Fibroblast of lung (primary cell): ENCODE measurements around the gene IGFBP2. TPM values are rescaled to one million over a fixed set of nuclear protein-coding genes. Genes with fewer than 3 reads are reported as not detected.
"Not testable (repeated sequence)": the region's sequence is repeated elsewhere in the genome, so short reads cannot be mapped to it uniquely, and the experiment has no call there.

Experiments used
- DNase-seq, 2 donors: peaks; one replicate each; pipeline versions ENCODE4 v3.0.0 to v3.0.0-alpha.2; 2010; ENCODE audit warnings: low read depth in 2 of 2
- H2AFZ ChIP-seq: 2 replicates; pipeline ENCODE4 v1.5.1; 2012; ENCODE audit warnings: low read length, control low read depth, inconsistent platforms
- H3K27ac ChIP-seq: 2 replicates; pipeline ENCODE4 v1.5.1; 2011; ENCODE audit warnings: low read length, control low read depth; ENCODE audit not compliant: insufficient read depth
- H3K27me3 ChIP-seq: 2 replicates; pipeline ENCODE4 v1.5.1; 2011; ENCODE audit warnings: mild to moderate bottlenecking, low read length; ENCODE audit not compliant: control insufficient read depth, insufficient read depth
- H3K36me3 ChIP-seq: 2 replicates; pipeline ENCODE4 v1.5.1; 2011; ENCODE audit warnings: low read length; ENCODE audit not compliant: control insufficient read depth, insufficient read depth
- H3K4me1 ChIP-seq: 2 replicates; pipeline ENCODE4 v1.5.1; 2011; ENCODE audit warnings: low read length; ENCODE audit not compliant: control insufficient read depth, insufficient read depth; ENCODE audit errors: extremely low read depth
- H3K4me2 ChIP-seq: 2 replicates; pipeline ENCODE4 v1.5.1; 2011; ENCODE audit warnings: low read length, control low read depth; ENCODE audit not compliant: insufficient read depth; ENCODE audit errors: extremely low read depth
- H3K4me3 ChIP-seq, 4 experiments: fragments of 200-600 bp in 1 of 4; sonication (generic) in 1 of 4; replicated peaks in 1 of 4; 2 replicates each; pipeline ENCODE4 v1.5.1; 2011 to 2016; ENCODE audit warnings: low read length in 4 of 4, low read depth in 3 of 4, mild to moderate bottlenecking in 3 of 4, control low read depth in 2 of 4, inconsistent platforms in 1 of 4, mixed read lengths in 1 of 4; ENCODE audit not compliant: insufficient read depth in 1 of 4; ENCODE audit errors: control extremely low read depth in 1 of 4
- H3K79me2 ChIP-seq: 2 replicates; pipeline ENCODE4 v1.5.1; 2012; ENCODE audit warnings: mild to moderate bottlenecking, low read length, inconsistent platforms; ENCODE audit not compliant: control insufficient read depth, insufficient read depth
- H3K9ac ChIP-seq: 2 replicates; pipeline ENCODE4 v1.5.1; 2011; ENCODE audit warnings: mild to moderate bottlenecking, low read length, control low read depth; ENCODE audit not compliant: insufficient read depth
- H3K9me3 ChIP-seq: 2 replicates; pipeline ENCODE4 v1.5.1; 2012; ENCODE audit warnings: low read depth, low read length; ENCODE audit not compliant: control insufficient read depth, insufficient read depth
- H4K20me1 ChIP-seq: 2 replicates; pipeline ENCODE4 v1.5.1; 2011; ENCODE audit warnings: low read length; ENCODE audit not compliant: control insufficient read depth, insufficient read depth; ENCODE audit errors: extremely low read depth
- EZH2 ChIP-seq: IDR thresholded peaks from 2 replicates; pipeline ENCODE4 v1.5.1; 2012; ENCODE audit warnings: low read length, control low read depth, mild to moderate bottlenecking; ENCODE audit errors: missing control alignments
- polyA plus RNA-seq, 2 donors: library from polyadenylated mRNA; depleted of rRNA in 1 of 2; stranded (reverse) in 1 of 2; unstranded in 1 of 2; fragments of >200 nt; gene quantifications; 2 replicates each; pipeline ENCODE4 v1.2.1, GENCODE V29; 2011 to 2012; ENCODE audit warnings: missing spikeins in 1 of 2
- total RNA-seq: library from RNA; depleted of rRNA; stranded (reverse); fragments of >200 nt; gene quantifications from 2 replicates; pipeline ENCODE4 v1.2.1, GENCODE V29; 2014
- TF ChIP-seq, protein P1 (sequence below), 2 donors: IDR thresholded peaks in 1 of 2; conservative IDR thresholded peaks in 1 of 2; 1 replicate in 1 of 2; 2 replicates in 1 of 2; pipeline ENCODE4 v1.5.1; 2011 to 2012; ENCODE audit warnings: low read length in 2 of 2, control low read depth in 1 of 2, inconsistent platforms in 1 of 2, low read depth in 1 of 2, mild to moderate bottlenecking in 1 of 2

IGFBP2 gene
- total and polyA plus RNA-seq, 2 donors (not counting 1 experiment from before 2014, with no cell fraction given) = 8.6 to 36.3 TPM

DNA sequence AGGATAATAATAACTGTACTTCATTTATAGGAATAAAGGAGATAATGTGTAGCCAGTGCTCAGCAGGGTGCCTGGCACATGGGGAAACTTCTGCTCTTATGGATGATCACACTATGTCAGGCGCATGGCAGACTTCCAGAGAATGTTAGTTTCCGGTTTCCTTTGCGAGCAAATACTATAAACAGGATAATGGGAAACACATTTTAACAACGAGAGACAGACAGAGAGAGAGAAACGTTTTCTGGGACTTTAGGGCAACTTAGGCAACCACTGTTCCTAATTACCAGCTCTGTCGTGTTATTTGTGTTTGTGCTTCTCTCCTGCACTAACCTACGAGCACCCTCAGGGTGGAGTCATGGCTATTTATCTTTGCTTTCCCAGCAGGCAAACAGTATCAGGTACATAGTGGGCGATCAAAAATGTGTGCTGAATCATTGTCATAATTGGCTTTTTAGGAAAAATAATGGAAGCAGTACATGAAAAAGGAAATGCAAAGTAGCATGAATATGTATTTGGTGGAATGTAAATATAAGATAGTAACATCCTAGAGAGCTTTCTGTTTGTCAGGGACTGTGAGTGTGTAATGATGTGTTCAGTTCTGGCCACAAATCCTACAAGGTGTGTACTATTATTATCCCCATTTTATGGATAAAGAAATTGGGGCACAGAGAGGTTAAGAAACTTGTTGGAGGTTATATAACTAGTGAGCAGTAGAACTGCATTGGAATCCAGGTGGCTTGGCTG, 36.8 kb upstream of the IGFBP2 start:
- Histone ChIP-seq H3K36me3 (no peaks in the 10 kb centered on the region), H3K9me3 (no peaks in the 10 kb centered on the region), H4K20me1 (no peaks in the 10 kb centered on the region), H3K4me3 (peak overlapping the region in 1 of 4 experiments; percentile 9), H3K27me3 (peaks cover 7% of the 10 kb centered on the region), H3K79me2 (no peaks in the 10 kb centered on the region), H3K27ac (no peak overlapping the region), H3K9ac (no peak overlapping the region), H2AFZ (no peak overlapping the region), H3K4me2 (peak overlapping the region; percentile 34), H3K4me1 (peaks cover 8% of the 10 kb centered on the region)
- peak; percentile 55 to 84 for DNase-seq
- no peak for TF ChIP-seq EZH2
- TF ChIP-seq, protein P1, sequence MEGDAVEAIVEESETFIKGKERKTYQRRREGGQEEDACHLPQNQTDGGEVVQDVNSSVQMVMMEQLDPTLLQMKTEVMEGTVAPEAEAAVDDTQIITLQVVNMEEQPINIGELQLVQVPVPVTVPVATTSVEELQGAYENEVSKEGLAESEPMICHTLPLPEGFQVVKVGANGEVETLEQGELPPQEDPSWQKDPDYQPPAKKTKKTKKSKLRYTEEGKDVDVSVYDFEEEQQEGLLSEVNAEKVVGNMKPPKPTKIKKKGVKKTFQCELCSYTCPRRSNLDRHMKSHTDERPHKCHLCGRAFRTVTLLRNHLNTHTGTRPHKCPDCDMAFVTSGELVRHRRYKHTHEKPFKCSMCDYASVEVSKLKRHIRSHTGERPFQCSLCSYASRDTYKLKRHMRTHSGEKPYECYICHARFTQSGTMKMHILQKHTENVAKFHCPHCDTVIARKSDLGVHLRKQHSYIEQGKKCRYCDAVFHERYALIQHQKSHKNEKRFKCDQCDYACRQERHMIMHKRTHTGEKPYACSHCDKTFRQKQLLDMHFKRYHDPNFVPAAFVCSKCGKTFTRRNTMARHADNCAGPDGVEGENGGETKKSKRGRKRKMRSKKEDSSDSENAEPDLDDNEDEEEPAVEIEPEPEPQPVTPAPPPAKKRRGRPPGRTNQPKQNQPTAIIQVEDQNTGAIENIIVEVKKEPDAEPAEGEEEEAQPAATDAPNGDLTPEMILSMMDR (conservative IDR thresholded peaks at IDR 0.05 in 1 of 2, IDR thresholded peaks at IDR 0.05 in 1 of 2; ENCODE audit: low read depth in 1 of 2, low read length in 2 of 2) = no peak

DNA sequence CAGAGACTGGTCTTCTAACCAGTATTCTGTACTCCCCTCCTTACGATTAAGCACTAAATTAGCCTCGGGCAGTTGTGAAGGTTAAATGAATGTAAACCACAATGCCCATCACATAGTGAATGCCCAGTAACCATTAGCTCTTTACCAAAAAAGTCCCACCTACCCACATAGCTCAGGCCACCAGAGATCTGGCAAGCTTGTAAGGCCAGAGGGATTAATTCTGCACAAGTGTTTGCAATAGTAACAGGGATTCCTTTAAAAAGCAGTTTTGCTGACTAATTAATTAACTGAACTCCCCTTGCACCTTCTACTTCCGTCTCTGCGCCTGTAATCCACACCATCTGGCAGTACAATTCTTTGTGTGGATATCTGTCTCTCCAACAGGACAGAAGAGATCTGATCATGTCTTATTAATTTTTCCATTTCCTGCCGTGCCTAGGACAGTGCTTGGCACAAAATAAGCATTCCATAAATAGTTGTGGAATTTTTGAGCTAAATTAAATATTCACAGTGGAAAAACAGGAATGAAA, 36.2 kb upstream of the IGFBP2 start:
- H3K4me3 ChIP-seq = no peak overlapping the region
- H3K4me2 ChIP-seq = no peak overlapping the region
- H2AFZ ChIP-seq = no peak overlapping the region
- H3K27me3 ChIP-seq = peaks cover 7% of the 10 kb centered on the region
- H3K27ac ChIP-seq = no peak overlapping the region
- H3K4me1 ChIP-seq = peaks cover 8% of the 10 kb centered on the region
- DNase-seq = peak in 1 of 2 donors; percentile 48
- no peaks in the 10 kb centered on the region for H3K79me2 ChIP-seq
- H3K9me3 ChIP-seq = no peaks in the 10 kb centered on the region
- TF ChIP-seq, protein P1 (conservative IDR thresholded peaks at IDR 0.05 in 1 of 2, IDR thresholded peaks at IDR 0.05 in 1 of 2; ENCODE audit: low read depth in 1 of 2, low read length in 2 of 2) = no peak
- TF ChIP-seq EZH2 = no peak
- H3K9ac ChIP-seq = no peak overlapping the region
- no peaks in the 10 kb centered on the region for H4K20me1 ChIP-seq
- no peaks in the 10 kb centered on the region for H3K36me3 ChIP-seq

DNA sequence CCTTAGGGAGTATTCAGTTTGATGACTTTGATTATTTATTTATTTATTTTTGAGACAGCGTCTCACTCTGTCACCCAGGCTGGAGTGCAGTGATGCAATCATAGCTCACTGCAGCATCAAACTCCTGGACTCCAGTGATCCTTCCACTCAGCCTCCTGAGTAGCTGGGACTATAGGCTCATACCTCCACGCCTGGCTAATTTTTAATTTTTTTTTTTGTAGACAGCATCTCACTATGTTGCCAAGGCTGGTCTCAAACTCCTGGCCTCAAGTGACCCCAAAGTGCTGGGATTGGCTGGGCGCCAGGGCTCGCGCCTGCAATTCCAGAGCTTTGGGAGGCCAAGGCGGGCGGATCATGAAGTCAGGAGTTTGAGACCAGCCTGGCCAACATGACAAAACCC, 35.4 kb upstream of the IGFBP2 start:
- not testable (repeated sequence) for H4K20me1 ChIP-seq, H3K4me2 ChIP-seq, H3K4me1 ChIP-seq, H3K27me3 ChIP-seq, H2AFZ ChIP-seq, H3K79me2 ChIP-seq, H3K9ac ChIP-seq, H3K4me3 ChIP-seq, H3K36me3 ChIP-seq, H3K27ac ChIP-seq, H3K9me3 ChIP-seq
- DNase-seq = peak in 1 of 2 donors; percentile 42
